DOHH2 (cell line): ENCODE results near the gene NLGN1.

Experiments
- CTCF ChIP-seq: fragments of 200-600 bp; sonication (generic); IDR thresholded peaks from one replicate; pipeline ENCODE4 v1.5.1; 2014; ENCODE audit warnings: antibody characterized with exemption, mild to moderate bottlenecking, low read depth, low read length; ENCODE audit not compliant: poor library complexity, severe bottlenecking
- EZH2phosphoT487 ChIP-seq: fragments of 200-600 bp; sonication (generic); IDR thresholded peaks from 2 replicates; pipeline ENCODE4 v1.6.1; 2017; ENCODE audit warnings: borderline replicate concordance, mild to moderate bottlenecking, antibody characterized with exemption, low read length, moderate library complexity, mixed read lengths

DNA sequence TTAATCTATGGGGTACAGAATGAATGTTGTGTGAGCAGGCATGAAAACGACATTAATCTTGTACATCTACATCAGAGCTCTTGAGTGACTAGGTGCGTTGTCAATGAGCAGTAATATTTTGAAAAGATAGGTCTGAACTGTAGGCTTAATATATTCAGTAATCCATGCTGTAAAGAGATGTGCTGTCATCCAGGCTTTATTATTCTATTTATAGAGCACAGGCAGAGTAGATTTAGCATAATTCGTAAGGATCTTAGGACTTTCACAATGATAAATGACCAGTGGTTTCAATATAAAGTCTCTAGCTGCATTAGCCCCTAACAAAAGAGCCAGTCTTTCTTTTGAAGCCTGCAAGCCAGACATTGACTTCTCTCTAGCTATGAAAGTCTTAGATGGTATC lies 43.0 kb downstream of the NLGN1 start:
- no peak for TF ChIP-seq CTCF
- no peak for TF ChIP-seq EZH2phosphoT487
